NCI-H774 (cell line): ENCODE data around the gene CNTN4.
A peak's percentile ranks its signal among the peaks of the same experiment; 100 is the strongest.

ENCODE experiments used
- DNase-seq: peaks from one replicate; lab custom pipeline; 2025; lab: John Stamatoyannopoulos, UW

CNTN4 gene

GRCh38 chr3:3038201-3038991, 939.7 kb downstream of the CNTN4 start:
- no peak for DNase-seq

GRCh38 chr3:3053974-3054373, 955.3 kb downstream of the CNTN4 start:
- no peak for DNase-seq

GRCh38 chr3:3059645-3060044, 961.0 kb downstream of the CNTN4 start:
- no peak for DNase-seq

DNA sequence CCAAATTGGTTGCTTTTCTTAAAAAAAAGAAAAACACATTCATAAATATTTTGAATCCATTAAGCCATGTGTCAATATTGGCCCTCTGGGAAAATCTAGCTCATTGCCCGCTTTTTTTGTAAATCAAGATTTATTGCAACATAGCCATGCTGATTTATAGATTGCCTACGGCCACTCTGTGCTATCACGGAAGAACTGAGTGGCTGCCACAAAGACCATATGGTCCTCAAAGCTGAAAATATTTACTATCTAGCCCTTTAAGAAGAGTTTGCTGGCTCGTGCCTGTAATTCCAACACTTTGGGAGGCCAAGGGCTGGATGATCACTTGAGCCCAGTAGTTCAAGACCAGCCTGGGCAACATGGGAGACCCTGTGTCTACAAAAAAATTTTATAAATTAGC, 965.6 kb downstream of the CNTN4 start:
- no peak for DNase-seq

DNA sequence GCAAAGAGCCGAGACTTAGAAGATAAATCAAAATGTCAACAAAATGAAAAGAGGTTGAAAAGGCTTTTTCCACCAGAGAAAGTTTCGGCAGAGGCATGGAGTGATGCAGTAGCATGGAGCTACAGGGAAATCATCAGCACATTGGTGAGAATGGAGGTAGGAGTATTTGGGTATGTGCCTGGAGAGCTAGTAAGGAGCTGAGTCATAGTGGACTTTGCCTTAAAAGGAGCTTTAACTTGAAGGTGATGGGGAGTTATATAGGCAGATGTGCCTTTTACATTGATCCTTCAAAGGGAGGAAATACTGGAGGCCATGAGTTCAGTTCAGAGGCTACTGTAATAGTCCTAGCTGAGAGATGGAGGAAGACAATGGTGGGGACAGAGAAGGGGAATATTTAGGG, 967.2 kb downstream of the CNTN4 start:
- DNase-seq = no peak

DNA sequence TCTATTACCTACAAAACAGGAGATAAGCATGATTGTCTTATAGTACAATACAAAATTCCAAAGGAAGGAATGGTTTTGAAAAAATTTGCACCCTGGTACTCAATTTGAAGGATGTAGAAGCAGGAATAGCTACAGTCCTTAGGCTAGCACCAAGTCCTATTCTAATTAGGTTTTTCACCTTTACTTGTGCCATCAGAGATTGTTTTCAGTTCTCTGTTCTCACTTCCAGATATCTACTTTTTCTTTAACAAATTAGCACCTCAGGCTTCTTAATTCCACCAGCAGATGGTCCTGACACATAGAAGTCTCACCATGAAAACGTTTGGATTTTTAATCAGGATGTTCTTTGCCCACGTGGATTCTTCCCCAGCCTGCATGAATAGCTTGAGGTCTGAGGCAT, 967.7 kb downstream of the CNTN4 start:
- no peak for DNase-seq

GRCh38 chr3:3066910-3067309, 968.2 kb downstream of the CNTN4 start:
- no peak for DNase-seq

GRCh38 chr3:3068358-3068881, 969.8 kb downstream of the CNTN4 start:
- DNase-seq = no peak

DNA sequence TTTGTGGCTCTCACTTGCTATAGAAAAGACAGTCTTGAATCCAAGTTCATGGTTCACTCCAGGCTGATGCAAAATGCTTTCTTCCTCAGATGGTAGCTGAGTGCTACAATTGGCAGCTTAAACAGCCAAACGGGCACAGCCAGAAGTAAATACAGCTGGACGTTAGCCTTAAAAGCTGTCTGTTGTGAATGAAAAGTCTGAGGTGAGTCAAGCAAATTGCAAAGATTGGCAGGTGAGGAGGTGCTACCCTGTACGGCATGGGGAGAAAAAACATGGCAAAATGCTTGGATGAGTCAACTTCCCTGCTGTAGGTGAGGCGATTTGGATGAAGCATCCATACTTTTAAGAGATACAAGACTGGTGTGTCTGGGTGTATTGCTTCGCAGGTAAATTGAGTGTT, 971.1 kb downstream of the CNTN4 start:
- peak; percentile 62 for DNase-seq

DNA sequence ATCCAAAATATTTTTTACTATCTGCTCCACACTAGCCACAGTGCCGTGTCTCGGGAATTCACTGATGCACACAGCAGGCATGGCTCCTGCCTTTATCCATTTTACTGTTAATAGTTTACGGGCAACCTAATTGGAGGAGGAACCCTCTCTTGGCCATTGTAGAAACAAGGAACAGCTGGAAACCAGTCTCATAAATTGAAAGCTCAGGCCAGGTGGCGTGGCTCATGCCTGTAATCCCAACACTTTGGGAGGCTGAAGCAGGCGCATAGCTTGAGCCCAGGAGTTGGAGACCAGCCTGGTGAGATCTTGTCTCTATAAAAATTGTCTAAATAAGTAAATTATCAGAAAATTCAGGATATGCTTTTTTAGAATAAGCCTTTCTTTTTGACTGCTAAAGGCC, 972.5 kb downstream of the CNTN4 start:
- DNase-seq = peak; percentile 1

DNA sequence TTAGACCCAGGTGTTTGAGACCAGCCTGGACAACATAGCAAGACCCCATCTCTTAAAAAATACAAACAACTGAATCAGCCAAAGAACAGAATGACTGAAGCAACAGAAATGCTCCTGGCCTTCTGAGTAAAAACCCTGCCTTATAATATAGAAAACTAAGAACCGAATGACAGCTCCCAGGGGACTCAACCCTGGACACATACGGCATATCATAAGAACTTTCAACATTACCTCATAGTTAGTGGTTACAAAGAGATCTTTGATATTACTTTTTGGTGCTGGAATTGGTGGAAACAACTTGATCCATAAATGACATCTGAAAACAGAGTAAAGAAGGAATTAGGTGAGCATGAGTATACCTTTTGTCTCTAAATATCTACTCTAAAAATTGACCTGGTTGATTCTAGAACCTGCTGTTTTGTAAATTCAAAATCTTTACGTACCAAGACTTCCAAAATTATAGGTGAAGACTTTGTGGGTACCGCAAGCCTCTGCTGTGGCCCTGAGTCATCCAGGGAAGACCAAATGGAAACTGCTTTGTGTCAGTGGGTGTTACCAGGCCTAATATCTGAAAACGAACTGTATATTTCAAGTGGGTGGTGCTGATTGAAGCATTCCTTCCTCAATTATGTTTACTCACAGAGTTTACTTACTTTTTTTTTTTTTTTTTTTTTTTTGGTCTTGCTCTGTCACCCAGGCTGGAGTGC, 976.0 kb downstream of the CNTN4 start:
- no peak for DNase-seq

DNA sequence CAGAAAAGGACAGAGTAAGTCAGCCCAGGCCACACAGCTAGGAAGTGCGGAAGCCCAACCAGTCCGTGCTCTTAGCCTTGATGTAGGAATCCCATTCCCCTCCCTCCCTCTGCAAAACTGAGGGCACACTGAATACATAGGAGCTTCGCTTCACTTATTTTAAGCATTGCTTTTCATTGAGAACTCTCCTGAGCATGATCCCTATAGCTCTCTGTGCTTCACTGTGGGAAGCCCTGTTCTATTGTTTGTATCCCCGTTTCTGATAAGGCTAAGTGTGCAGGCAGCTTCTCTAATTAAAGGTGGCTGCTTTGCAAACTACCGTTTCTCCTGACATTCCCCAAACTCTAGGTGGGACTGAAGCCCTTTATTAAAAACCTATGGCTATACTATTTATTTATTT, 981.6 kb downstream of the CNTN4 start:
- DNase-seq = no peak

DNA sequence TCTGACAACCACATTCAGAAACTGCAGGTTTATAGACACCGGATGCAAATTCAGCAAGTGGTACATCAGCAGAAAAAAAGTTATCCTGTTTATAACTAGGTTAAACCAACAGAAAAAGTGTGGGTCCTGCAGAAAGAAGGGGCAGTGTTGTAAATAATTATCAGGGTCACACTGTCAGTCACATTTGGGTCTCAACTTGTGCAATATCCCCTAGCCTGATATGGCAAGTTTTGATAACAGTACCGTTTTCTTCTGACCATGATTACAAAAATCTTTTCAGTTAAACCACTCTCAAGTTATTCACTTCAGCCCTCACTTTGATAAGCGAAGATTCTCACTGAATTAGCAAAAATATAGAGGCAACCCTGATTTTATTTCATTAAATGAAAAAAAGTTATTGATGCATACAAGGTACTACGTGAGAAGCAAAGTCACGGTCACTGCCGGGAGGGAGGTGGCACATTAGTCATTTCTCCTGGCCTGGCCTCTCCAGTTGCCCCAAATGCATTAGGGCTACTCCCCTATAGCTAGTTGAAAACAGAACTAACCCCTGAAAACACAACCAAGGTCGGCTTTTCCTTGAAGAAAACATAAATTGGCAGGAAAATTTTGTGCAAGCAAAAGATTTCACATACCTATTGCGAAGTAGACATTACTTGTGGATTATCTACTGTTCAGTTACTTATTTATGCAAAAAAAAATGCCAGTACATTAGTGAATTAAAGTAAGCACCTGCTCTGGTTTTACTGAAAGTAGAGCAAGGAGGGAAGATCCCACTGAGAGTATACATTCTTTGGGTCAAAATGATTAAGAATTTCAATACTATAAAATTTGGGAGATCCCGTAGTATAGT, 982.9 kb downstream of the CNTN4 start:
- no peak for DNase-seq

GRCh38 chr3:3082234-3082924, 983.7 kb downstream of the CNTN4 start:
- DNase-seq = no peak

- DNase-seq = no peak
These were observed 986.2 kb downstream of the CNTN4 start for GRCh38 chr3:3084890-3085289.

DNA sequence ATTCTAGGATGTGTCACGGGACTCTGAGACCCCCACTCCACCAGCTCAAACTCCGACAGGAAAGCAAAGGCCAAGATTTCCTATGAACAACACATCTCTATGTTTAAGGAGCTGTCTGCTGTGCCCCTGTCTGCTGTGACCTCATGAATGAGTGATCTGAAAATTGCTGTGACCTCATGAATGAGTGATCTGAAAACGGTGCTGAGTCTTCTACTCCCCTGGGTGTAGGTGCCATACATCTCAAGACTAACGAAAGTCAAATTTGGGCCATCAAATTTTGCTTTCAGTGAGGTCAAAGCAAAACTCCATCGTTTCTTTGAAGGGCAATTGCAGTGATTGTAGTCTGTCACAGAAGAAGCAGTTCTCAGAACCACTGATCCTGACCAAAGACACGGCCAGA, 987.1 kb downstream of the CNTN4 start:
- no peak for DNase-seq

DNA sequence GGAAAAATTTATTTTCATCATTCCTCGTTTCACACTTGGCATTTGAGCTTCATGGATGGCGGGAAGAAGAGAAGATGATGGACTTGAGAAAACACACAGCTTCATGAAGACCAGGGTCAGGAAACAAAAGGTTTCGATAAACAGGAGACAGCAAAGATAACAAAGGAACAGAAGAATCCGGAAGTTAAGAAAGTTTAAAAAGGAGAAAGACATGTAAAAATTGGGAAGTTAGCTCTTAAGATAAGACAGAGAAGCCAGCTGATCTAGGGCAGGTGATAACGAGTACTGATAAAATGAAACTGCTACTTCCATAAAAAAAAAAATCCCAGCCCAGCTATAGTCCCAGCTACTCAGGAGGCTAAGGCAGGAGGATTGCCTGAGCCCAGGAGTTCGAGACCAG, 987.6 kb downstream of the CNTN4 start:
- no peak for DNase-seq

- DNase-seq = no peak
These were observed 988.6 kb downstream of the CNTN4 start for GRCh38 chr3:3087279-3087678.

DNA sequence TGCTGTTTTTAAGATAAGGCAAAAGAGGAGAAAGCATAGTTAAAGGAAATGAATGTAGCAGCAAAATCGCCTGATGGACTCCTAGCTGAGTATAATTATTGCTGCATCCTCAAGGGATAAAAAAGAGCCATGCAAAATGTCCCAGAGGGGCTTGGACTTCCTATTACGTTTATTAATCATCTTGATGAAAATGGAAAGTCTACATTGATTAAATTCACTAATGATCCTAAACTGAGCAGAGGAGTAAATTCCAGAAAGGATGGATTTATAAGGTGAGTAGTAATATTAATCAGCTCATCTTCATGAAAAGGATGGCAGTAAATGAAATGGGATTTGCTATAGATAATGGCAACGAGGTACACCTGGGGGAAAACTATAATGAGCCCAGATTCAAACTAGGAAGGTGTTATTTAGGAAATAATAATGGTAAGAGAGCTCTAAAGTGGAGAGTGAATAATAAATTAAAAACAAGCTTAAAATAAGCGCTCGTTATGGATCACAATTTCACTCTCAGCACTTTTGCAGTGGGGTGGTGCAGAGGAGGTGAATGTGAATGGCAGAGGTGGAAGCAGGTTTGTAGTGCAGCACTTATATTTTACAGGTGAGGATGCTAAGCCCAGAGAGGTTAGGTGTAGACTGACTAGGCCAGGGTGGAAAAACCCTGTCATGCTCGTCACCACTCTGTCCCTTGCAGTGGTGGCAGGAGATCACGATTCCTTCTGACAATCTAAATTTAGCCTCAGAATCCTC, 989.2 kb downstream of the CNTN4 start:
- DNase-seq = no peak

DNA sequence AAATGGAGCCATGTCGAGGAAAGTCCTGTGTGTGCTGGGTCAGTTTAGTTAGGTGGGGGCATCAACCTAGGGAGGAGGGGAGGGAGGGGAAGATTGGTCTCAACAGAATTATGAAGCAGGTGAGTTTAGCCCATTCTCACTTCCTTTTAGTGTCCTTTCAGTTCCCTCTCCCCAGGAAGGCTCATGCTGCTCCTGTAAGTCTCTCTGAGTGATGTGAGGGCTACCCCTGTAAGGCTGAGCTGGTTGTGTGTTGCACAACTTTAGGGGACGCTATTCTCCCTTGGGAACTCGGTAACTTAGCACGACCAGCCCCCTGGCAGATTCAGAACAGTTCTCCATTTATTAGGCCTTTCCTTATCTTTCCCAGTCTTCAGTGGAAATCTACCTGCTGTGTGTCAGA, 990.4 kb downstream of the CNTN4 start:
- DNase-seq = no peak

DNA sequence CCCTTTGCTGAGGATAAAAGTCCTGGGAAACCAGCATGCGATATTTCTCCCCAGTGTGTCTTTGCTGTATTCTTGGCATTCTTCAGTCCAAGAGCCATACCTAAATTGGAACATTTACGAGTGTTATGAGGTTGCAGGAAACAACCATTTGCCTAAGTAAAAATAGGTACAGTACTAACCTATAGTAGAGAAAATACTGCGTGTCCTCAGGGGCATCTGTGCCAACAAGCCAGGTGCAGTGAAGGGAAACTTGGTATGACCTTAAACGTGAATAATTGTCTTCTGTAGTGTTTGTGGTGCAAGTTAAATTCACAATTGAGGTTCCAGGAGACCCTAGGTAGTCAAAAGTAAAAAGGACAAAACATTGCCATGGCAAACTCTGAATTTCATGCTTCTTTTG, 999.3 kb downstream of the CNTN4 start:
- DNase-seq = no peak
